ENCODE results near the gene AGBL4.
"Not testable (repeated sequence)": the region's sequence is repeated elsewhere in the genome, so short reads cannot be mapped to it uniquely, and the experiment has no call there.

The AGBL4 gene

GRCh38 chr1:48524892-48525467 is 1498.8 kb downstream of the AGBL4 start:
- DNase-seq (ENCODE audit: extremely low read depth, low read depth), result no peak
- TF ChIP-seq CTCF (IDR thresholded peaks at IDR 0.05; ENCODE audit: low read depth, low read length), result no peak

DNA sequence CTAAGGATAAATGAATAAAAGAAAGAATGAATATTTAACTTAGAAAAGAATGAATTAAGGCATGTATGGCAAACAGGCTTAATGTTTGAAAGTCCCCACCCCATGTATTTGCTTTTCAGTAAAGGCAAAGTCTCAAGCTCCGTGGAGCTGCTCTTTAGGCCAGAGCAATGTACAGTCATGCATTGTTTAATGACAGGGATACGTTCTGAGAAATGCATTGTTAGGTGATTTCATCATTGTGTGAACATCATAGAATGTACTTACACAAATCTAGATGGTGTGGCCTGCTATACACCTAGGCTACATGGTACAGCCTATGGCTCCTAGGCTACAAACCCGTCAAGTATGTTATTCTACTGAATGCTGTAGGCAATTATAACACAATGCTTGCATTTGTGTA is 1500.2 kb downstream of the AGBL4 start:
- DNase-seq (ENCODE audit: extremely low read depth, low read depth), result no peak
- no peak for TF ChIP-seq CTCF (IDR thresholded peaks at IDR 0.05; ENCODE audit: low read depth, low read length)

DNA sequence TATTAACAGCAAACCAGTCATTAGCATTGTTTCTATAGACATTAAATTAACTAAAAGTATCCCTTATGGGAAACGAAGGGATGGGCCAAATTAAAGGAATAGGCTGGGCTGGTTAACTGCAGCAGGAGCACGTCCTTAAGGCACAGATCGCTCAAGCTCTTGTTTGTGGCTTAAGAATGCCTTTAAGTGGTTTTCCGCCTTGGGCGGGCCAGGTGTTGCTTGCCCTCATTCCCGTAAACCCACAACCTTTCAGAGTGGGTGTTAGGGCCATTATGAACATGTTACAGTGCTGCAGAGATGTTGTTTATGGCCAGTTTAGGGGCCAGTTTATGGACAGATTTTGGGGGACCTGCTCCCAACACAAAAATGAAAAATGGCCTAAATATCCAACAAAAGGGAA is 1503.9 kb downstream of the AGBL4 start:
- DNase-seq (ENCODE audit: extremely low read depth, low read depth), result not testable (repeated sequence)

- TF ChIP-seq CTCF (IDR thresholded peaks at IDR 0.05; ENCODE audit: low read depth, low read length), result no peak
Measured at GRCh38 chr1:48506870-48507269, 1516.9 kb downstream of the AGBL4 start.

GRCh38 chr1:48500541-48501450 is 1523.0 kb downstream of the AGBL4 start:
- no peak for DNase-seq (ENCODE audit: extremely low read depth, low read depth)
- no peak for TF ChIP-seq CTCF (IDR thresholded peaks at IDR 0.05; ENCODE audit: low read depth, low read length)

More at GRCh38 chr1:48506870-48507269, 1516.9 kb downstream of the AGBL4 start:
- no peak for DNase-seq (ENCODE audit: extremely low read depth, low read depth)

DNA sequence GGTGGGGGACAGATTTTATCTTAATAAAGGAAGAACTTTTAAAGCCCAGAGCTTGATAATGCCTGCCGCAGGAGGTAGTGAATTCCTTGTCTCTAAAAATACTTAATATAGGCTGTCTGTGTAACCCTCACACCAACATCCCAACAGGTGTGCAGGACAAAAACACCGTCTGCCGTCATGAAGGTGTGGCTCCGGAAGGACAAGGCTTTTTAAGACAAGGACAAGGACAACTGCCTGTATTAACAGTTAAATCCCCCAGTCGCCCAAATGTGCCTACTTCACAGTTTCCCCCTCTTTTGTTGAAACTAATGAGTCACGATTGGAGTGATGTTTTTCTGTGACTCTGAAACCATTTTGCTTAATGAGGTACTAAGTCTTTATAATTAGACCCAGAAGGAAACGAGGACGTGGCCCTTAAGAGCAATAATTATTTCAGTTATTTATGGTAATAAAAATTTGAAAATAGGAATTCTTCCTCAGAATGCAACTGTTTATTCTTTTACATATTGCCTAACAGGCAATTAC is 1524.5 kb downstream of the AGBL4 start:
- no peak for TF ChIP-seq CTCF (IDR thresholded peaks at IDR 0.05; ENCODE audit: low read depth, low read length)
- no peak for DNase-seq (ENCODE audit: extremely low read depth, low read depth)

DNA sequence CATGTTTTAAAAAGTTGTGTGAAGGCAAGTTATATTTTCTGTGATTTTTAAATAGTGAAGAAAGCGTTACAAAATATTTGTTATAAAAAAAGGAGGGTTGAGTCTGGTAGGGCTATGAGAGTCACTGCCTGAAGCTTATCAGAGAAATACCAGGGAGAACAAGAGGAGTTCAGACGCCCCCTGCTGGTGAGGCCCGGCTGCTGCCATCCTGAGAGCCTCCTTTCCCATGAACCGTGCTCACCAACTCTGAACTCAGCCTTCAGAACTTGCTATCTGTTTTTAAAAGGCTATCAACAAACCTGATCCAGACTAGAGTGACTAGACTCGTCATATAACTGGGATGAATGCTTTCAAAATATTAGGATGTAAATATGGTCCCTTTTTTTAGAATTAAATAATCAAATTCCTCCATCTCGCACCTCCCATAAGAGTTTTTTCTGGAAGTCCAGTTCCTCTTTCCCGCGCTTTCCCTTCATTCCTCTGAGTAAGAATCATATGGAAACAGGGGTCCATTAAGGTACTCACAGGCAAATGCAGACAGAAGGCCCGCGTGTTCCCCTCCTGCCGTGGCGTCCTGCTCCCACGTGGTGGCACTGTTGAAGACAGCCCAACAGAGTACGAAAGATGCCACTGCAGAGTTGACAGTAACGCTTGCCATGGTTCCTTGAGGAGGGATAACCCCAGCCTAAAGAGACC is 1525.5 kb downstream of the AGBL4 start:
- peak; percentile 28 for DNase-seq (ENCODE audit: extremely low read depth, low read depth)
- peak; percentile 99 for TF ChIP-seq CTCF (IDR thresholded peaks at IDR 0.05; ENCODE audit: low read depth, low read length)

All from AG09319 (cell line).